ENCODE results near the gene RFC3.

GRCh38 chr13:33873251-33873908 lies 55.4 kb downstream of the RFC3 start:
- TF ChIP-seq ZNF143 (CRISPR knock-in tag; IDR thresholded peaks at IDR 0.05): no peak
- TF ChIP-seq KAT8 (CRISPR knock-in tag; IDR thresholded peaks at IDR 0.05): no peak
- TF ChIP-seq, protein P1, sequence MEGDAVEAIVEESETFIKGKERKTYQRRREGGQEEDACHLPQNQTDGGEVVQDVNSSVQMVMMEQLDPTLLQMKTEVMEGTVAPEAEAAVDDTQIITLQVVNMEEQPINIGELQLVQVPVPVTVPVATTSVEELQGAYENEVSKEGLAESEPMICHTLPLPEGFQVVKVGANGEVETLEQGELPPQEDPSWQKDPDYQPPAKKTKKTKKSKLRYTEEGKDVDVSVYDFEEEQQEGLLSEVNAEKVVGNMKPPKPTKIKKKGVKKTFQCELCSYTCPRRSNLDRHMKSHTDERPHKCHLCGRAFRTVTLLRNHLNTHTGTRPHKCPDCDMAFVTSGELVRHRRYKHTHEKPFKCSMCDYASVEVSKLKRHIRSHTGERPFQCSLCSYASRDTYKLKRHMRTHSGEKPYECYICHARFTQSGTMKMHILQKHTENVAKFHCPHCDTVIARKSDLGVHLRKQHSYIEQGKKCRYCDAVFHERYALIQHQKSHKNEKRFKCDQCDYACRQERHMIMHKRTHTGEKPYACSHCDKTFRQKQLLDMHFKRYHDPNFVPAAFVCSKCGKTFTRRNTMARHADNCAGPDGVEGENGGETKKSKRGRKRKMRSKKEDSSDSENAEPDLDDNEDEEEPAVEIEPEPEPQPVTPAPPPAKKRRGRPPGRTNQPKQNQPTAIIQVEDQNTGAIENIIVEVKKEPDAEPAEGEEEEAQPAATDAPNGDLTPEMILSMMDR (CRISPR knock-in tag; IDR thresholded peaks at IDR 0.05): no peak
- TF ChIP-seq ZNF792 (CRISPR knock-in tag; IDR thresholded peaks at IDR 0.05): no peak
- no peak for TF ChIP-seq ZNF274 (CRISPR knock-in tag; IDR thresholded peaks at IDR 0.05)
- no peak for TF ChIP-seq ZNF276 (CRISPR knock-in tag; IDR thresholded peaks at IDR 0.05; ENCODE audit: low read depth)
